Measurements from ENCODE around the gene UBE2D2.
A peak's percentile ranks its signal among the peaks of the same experiment; 100 is the strongest.
"Not testable (repeated sequence)": the region's sequence is repeated elsewhere in the genome, so short reads cannot be mapped to it uniquely, and the experiment has no call there.

Gene UBE2D2

DNA sequence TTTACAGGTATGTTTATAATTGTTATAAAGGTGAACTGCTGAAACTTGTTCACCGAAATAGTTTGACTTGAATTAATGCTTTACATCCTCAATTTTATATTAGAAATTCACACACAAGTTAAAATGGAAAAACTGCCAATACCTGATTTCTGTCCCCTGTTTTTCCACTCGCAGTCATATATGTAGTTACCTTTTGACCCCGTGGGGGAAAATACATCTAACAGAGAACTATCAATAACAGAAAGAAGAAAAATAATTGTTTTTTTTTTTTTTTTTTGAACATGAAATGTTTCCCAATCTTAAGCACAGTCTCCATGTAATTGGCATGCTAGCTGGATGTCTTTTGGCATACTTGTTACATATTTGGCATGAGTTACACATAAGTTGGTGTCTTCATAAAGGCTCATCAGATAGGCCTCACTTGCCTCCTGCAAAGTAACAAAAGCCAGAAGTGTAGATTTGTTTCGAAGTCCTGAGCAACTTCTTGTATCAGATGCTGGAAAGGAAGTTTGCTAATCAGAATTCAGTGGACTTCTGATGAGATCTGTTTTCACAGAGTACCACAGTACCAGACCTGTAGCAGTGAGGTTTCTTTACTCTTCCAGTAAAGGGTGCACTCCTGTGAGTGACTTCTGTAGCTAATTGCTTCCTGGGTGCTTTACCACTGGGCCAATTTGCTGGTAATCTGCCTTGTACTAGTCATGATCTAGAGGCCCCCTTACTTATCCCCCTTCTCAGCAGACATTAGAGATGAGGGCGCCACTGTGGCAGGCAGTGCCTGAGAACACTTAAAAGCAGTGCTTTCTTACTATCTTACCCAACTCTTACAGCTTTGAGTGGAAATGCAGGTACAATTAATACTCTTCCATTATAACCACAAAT, 50.8 kb downstream of the UBE2D2 start:
- WGBS (ENCODE audit: insufficient coverage) = 60% methylated on average over 1 of the region's 5 CpGs
- H3K9me3 ChIP-seq (ENCODE audit: control extremely low read depth in 1 of 5, control insufficient read depth in 4 of 5, insufficient read depth in 2 of 5, low read depth in 1 of 5, low read length in 4 of 5) = no peaks in the 10 kb centered on the region
- ChIA-PET CTCF (interaction anchor here (0.6 to 2.4 kb wide), 6 partner anchors 20 to 191 kb away, joined by 3 to 8 read pairs (median 4); no protein-coding TSS in a partner anchor), POLR2A (interaction anchor here (0.5 kb wide), 1 partner anchor 253 kb away, joined by 3 read pairs; no protein-coding TSS in a partner anchor)
- H3K27ac ChIP-seq (ENCODE audit: insufficient read depth in 1 of 2, low read depth in 1 of 2, low read length in 2 of 2, poor library complexity in 1 of 2, severe bottlenecking in 2 of 2) = no peak overlapping the region
- no peak overlapping the region for H3K4me3 ChIP-seq (ENCODE audit: control insufficient read depth in 1 of 7, extremely low read depth in 1 of 7, insufficient read depth in 4 of 7, low read depth in 2 of 7, low read length in 6 of 7)
- H3K27me3 ChIP-seq (replicated peaks in 2 of 5; ENCODE audit: control insufficient read depth in 4 of 5, insufficient read depth in 5 of 5, low read length in 4 of 5) = no peaks in the 10 kb centered on the region
- H3K36me3 ChIP-seq (ENCODE audit: control insufficient read depth in 4 of 4, insufficient read depth in 4 of 4, low read length in 3 of 4) = peaks cover 0 to 32% (median 15%) of the 10 kb centered on the region in 4 experiments
- H3K4me1 ChIP-seq (ENCODE audit: control extremely low read depth in 1 of 4, control insufficient read depth in 4 of 4, insufficient read depth in 4 of 4, low read length in 3 of 4) = no peaks in the 10 kb centered on the region
- peak in 1 of 3 donors; percentile 12 for DNase-seq

DNA sequence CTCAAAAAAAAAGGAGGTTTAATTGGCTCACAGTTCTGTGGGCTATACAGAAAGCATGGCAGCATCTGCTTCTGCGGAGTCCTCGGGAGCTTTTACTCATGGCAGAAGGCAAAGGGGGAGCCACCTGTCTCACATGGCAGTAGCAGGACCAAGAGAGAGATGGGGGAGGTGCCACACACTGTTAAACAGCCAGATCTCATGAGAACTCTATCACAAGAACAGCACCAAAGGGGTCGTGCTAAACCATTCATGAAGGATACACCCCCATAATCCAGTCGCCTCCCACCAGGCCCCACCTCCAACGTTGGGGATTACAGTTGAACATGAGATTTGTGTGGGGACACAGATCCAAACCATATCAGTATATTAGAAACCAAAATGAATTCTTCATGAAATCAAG, 58.7 kb downstream of the UBE2D2 start:
- Histone ChIP-seq H3K36me3 (ENCODE audit: control insufficient read depth in 4 of 4, insufficient read depth in 4 of 4, low read length in 3 of 4) (peaks cover 7 to 74% (median 38%) of the 10 kb centered on the region in 4 experiments), H3K4me1 (ENCODE audit: control extremely low read depth in 1 of 4, control insufficient read depth in 4 of 4, insufficient read depth in 4 of 4, low read length in 3 of 4) (no peaks in the 10 kb centered on the region), H3K4me3 (ENCODE audit: control insufficient read depth in 1 of 7, extremely low read depth in 1 of 7, insufficient read depth in 4 of 7, low read depth in 2 of 7, low read length in 6 of 7) (no peak overlapping the region), H3K27ac (ENCODE audit: insufficient read depth in 1 of 2, low read depth in 1 of 2, low read length in 2 of 2, poor library complexity in 1 of 2, severe bottlenecking in 2 of 2) (no peak overlapping the region), H3K9me3 (ENCODE audit: control extremely low read depth in 1 of 5, control insufficient read depth in 4 of 5, insufficient read depth in 2 of 5, low read depth in 1 of 5, low read length in 4 of 5) (no peaks in the 10 kb centered on the region), H3K27me3 (replicated peaks in 2 of 5; ENCODE audit: control insufficient read depth in 4 of 5, insufficient read depth in 5 of 5, low read length in 4 of 5) (no peaks in the 10 kb centered on the region)
- no peak for DNase-seq
- WGBS (ENCODE audit: insufficient coverage) = 94% methylated on average over 2 of the region's 5 CpGs
- CTCF ChIA-PET = interaction anchor here (0.9 kb wide), 1 partner anchor 39 kb away, joined by 3 read pairs; no protein-coding TSS in a partner anchor
- POLR2A ChIA-PET = interaction anchor here (0.5 kb wide), 1 partner anchor 197 kb away, joined by 3 read pairs; no protein-coding TSS in a partner anchor

DNA sequence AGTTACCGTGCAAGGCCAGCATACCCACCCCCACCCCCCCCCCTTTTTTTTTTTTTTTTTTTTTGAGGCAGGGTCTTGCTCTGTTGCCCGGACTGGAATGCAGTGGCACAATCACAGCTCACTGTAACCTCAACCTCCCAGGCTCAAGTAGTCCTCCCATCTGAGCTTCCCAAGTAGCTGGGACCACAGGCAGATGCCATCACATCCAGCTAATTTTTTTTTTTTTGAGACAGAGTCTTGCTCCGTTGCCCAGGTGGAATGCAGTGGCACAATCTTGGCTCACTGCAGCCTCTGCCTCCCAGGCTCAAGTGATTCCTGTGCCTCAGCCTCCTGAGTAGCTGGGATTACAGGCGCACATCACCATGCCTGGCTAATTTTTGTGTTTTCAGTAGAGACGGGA, 64.3 kb downstream of the UBE2D2 start:
- ChIA-PET POLR2A (interaction anchor here (0.6 kb wide), 1 partner anchor 21 kb away, joined by 3 read pairs; no protein-coding TSS in a partner anchor), CTCF (interaction anchor here (0.5 to 13.9 kb wide), 7 partner anchors 9 to 1074 kb away, joined by 3 to 196 read pairs (median 4); partner anchors contain the start of gene CXXC5)
- peaks cover 12 to 78% (median 52%) of the 10 kb centered on the region in 4 experiments for H3K36me3 ChIP-seq (ENCODE audit: control insufficient read depth in 4 of 4, insufficient read depth in 4 of 4, low read length in 3 of 4)

DNA sequence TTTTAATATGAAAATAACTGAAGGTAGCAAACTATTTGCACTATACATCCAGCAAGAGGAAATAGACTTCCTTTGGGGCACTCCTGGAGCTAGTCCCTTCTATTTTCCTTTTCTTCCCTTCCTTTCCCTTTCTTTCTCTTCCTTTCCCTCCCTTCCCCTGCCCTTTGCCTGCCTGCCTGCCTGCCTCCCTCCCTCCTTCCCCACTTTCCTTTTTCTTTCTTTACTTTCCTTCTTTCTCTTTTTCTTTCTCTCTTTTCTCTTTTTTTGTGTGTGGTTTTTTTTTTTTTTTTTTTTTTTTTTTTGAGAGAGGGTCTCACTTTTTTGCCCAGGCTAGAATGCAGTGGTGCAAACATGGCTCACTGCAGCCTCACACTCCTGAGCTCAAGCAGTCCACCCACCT, 69.7 kb downstream of the UBE2D2 start:
- no peak overlapping the region for H3K4me3 ChIP-seq (ENCODE audit: control insufficient read depth in 1 of 7, extremely low read depth in 1 of 7, insufficient read depth in 4 of 7, low read depth in 2 of 7, low read length in 6 of 7)
- peaks cover 8 to 49% (median 27%) of the 10 kb centered on the region in 4 experiments for H3K36me3 ChIP-seq (ENCODE audit: control insufficient read depth in 4 of 4, insufficient read depth in 4 of 4, low read length in 3 of 4)
- no peaks in the 10 kb centered on the region for H3K27me3 ChIP-seq (replicated peaks in 2 of 5; ENCODE audit: control insufficient read depth in 4 of 5, insufficient read depth in 5 of 5, low read length in 4 of 5)
- ChIA-PET CTCF (interaction anchor here (0.9 to 13.9 kb wide), 11 partner anchors 18 to 213 kb away, joined by 3 to 232 read pairs (median 82); partner anchors contain the start of gene CXXC5), POLR2A (no interaction called here)
- H3K9me3 ChIP-seq (ENCODE audit: control extremely low read depth in 1 of 5, control insufficient read depth in 4 of 5, insufficient read depth in 2 of 5, low read depth in 1 of 5, low read length in 4 of 5) = no peaks in the 10 kb centered on the region
- no peak overlapping the region for H3K27ac ChIP-seq (ENCODE audit: insufficient read depth in 1 of 2, low read depth in 1 of 2, low read length in 2 of 2, poor library complexity in 1 of 2, severe bottlenecking in 2 of 2)
- DNase-seq = no peak
- peaks cover 0 to 24% (median 13%) of the 10 kb centered on the region in 4 experiments for H3K4me1 ChIP-seq (ENCODE audit: control extremely low read depth in 1 of 4, control insufficient read depth in 4 of 4, insufficient read depth in 4 of 4, low read length in 3 of 4)

More for the DNA sequence above, 64.3 kb downstream of the UBE2D2 start:
- H3K9me3 ChIP-seq (ENCODE audit: control extremely low read depth in 1 of 5, control insufficient read depth in 4 of 5, insufficient read depth in 2 of 5, low read depth in 1 of 5, low read length in 4 of 5); H3K4me3 ChIP-seq (ENCODE audit: control insufficient read depth in 1 of 7, extremely low read depth in 1 of 7, insufficient read depth in 4 of 7, low read depth in 2 of 7, low read length in 6 of 7); H3K4me1 ChIP-seq (ENCODE audit: control extremely low read depth in 1 of 4, control insufficient read depth in 4 of 4, insufficient read depth in 4 of 4, low read length in 3 of 4); H3K27ac ChIP-seq (ENCODE audit: insufficient read depth in 1 of 2, low read depth in 1 of 2, low read length in 2 of 2, poor library complexity in 1 of 2, severe bottlenecking in 2 of 2); H3K27me3 ChIP-seq (replicated peaks in 2 of 5; ENCODE audit: control insufficient read depth in 4 of 5, insufficient read depth in 5 of 5, low read length in 4 of 5); DNase-seq: not testable (repeated sequence)
- WGBS (ENCODE audit: insufficient coverage) = 100% methylated on average over 3 of the region's 5 CpGs

DNA sequence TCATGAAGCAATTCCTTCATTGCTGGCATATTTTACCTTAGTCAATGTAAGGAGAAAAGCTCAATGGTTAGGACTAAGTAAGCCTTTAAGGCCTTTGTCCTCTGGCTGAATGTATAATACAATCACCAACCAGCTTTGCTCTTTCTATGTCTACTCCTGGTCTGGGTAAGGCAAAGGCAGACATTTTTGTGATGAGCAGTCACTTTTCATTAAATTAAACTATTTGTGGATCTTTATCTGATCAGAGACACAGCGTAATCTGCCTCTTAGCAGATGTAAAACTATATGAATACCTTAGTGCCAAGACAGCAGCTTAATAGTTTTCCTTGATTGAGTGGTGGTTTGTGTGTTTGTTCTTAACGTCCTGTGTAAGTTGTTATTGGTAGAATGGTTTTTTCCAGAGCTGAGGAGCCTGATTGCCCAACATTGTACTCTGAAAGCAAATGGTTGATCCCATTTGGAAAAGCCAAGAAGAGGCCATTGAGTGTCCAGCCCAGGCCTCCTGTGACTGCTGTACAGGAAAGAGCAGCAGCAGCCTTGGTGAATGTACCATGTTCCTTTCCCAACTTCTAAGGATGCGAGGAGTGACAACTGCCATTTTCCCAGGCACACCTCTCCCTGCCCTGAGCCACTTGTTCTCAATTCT, 70.5 kb downstream of the UBE2D2 start:
- 100% methylated on average over 1 of the region's 3 CpGs for WGBS (ENCODE audit: insufficient coverage)

DNA sequence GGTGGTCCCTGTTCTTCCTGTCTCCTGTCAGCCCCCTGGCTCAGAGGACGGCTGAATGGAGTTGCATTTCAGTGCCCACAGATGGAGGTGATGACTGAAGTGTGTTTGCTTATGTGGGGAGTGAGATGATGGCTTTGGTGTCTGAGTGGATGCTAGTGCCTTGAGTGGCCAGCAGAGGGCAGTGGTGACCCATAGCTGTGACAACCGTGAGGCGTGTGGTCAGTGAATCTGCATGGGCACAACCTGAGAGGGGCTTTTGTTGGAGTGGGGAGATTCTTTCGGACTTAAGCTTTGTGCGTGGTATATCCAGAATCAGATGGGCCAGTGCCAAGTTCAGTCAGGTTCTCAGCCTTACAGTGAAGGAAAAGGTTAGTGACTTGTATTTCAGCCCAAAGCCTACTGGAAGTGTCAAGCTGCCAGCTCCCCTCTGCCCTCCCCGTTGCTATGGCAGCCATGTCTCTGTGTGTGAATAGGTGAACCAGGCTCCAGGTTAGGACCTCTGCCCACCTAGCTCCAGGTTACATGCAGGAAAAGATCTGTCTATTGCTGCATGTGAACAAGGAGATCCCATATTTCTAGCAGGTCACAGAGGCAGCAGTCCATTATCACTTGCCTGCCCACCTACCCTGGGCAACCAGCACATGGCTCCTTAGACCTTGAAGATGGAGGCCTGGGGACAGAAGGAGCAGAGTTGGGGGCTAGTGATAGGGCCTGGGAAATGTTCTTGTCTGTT, 72.3 kb downstream of the UBE2D2 start:
- DNase-seq = peak; percentile 72 to 82 (median 79)
- peaks cover 5 to 23% (median 11%) of the 10 kb centered on the region in 4 experiments for H3K36me3 ChIP-seq (ENCODE audit: control insufficient read depth in 4 of 4, insufficient read depth in 4 of 4, low read length in 3 of 4)
- H3K27me3 ChIP-seq (replicated peaks in 2 of 5; ENCODE audit: control insufficient read depth in 4 of 5, insufficient read depth in 5 of 5, low read length in 4 of 5) = no peaks in the 10 kb centered on the region
- no peak overlapping the region for H3K27ac ChIP-seq (ENCODE audit: insufficient read depth in 1 of 2, low read depth in 1 of 2, low read length in 2 of 2, poor library complexity in 1 of 2, severe bottlenecking in 2 of 2)
- 11% methylated on average over 6 of the region's 6 CpGs for WGBS (ENCODE audit: insufficient coverage)
- peaks cover 9 to 49% (median 37%) of the 10 kb centered on the region in 4 experiments for H3K4me1 ChIP-seq (ENCODE audit: control extremely low read depth in 1 of 4, control insufficient read depth in 4 of 4, insufficient read depth in 4 of 4, low read length in 3 of 4)
- no peaks in the 10 kb centered on the region for H3K9me3 ChIP-seq (ENCODE audit: control extremely low read depth in 1 of 5, control insufficient read depth in 4 of 5, insufficient read depth in 2 of 5, low read depth in 1 of 5, low read length in 4 of 5)
- no peak overlapping the region for H3K4me3 ChIP-seq (ENCODE audit: control insufficient read depth in 1 of 7, extremely low read depth in 1 of 7, insufficient read depth in 4 of 7, low read depth in 2 of 7, low read length in 6 of 7)
- ChIA-PET POLR2A (interaction anchor here (0.6 to 1.6 kb wide), 3 partner anchors 56 to 190 kb away, joined by 3 to 6 read pairs (median 4); no protein-coding TSS in a partner anchor), CTCF (interaction anchor here (0.5 to 13.9 kb wide), 36 partner anchors 8 to 483 kb away, joined by 3 to 232 read pairs (median 7); partner anchors contain the start of gene CXXC5)

More for the DNA sequence above, 70.5 kb downstream of the UBE2D2 start:
- Histone ChIP-seq H3K36me3 (ENCODE audit: control insufficient read depth in 4 of 4, insufficient read depth in 4 of 4, low read length in 3 of 4) (peaks cover 7 to 41% (median 21%) of the 10 kb centered on the region in 4 experiments), H3K27ac (ENCODE audit: insufficient read depth in 1 of 2, low read depth in 1 of 2, low read length in 2 of 2, poor library complexity in 1 of 2, severe bottlenecking in 2 of 2) (no peak overlapping the region), H3K4me3 (ENCODE audit: control insufficient read depth in 1 of 7, extremely low read depth in 1 of 7, insufficient read depth in 4 of 7, low read depth in 2 of 7, low read length in 6 of 7) (no peak overlapping the region), H3K9me3 (ENCODE audit: control extremely low read depth in 1 of 5, control insufficient read depth in 4 of 5, insufficient read depth in 2 of 5, low read depth in 1 of 5, low read length in 4 of 5) (no peaks in the 10 kb centered on the region), H3K4me1 (ENCODE audit: control extremely low read depth in 1 of 4, control insufficient read depth in 4 of 4, insufficient read depth in 4 of 4, low read length in 3 of 4) (peaks cover 4 to 32% (median 20%) of the 10 kb centered on the region in 4 experiments), H3K27me3 (replicated peaks in 2 of 5; ENCODE audit: control insufficient read depth in 4 of 5, insufficient read depth in 5 of 5, low read length in 4 of 5) (no peaks in the 10 kb centered on the region)
- ChIA-PET POLR2A (no interaction called here), CTCF (interaction anchor here (0.9 to 13.9 kb wide), 27 partner anchors 6 to 337 kb away, joined by 3 to 232 read pairs (median 8); partner anchors contain the start of gene CXXC5)
- DNase-seq = no peak

Data from common myeloid progenitor, CD34-positive (primary cell).